OCI-LY3 (cell line): ENCODE data around the gene ARG2.

Experiments used
- H2AFZ ChIP-seq: fragments of 200-600, 300-600 bp; shearing (Covaris generic); 2 replicates; pipeline ENCODE4 v1.6.0; 2014; ENCODE audit warnings: antibody characterized with exemption, low read depth, low read length
- H3K27ac ChIP-seq: fragments of 200-600, 300-600 bp; sonication (generic); 2 replicates; pipeline ENCODE4 v1.5.1; 2014; ENCODE audit warnings: mild to moderate bottlenecking, low read length, moderate library complexity, mixed read lengths
- H3K27me3 ChIP-seq: fragments of 200-600, 300-600 bp; sonication (generic); 2 replicates; pipeline ENCODE4 v1.6.1; 2014; ENCODE audit warnings: low read depth, low read length, mixed read lengths
- H3K36me3 ChIP-seq: fragments of 200-600, 300-600 bp; sonication (generic); replicated peaks from 2 replicates; pipeline ENCODE3; 2014; ENCODE audit warnings: low read depth, low read length, mixed read lengths
- H3K4me1 ChIP-seq: fragments of 300-600, 200-600 bp; sonication (generic); 2 replicates; pipeline ENCODE4 v1.6.1; 2014; ENCODE audit warnings: low read length, mixed read lengths
- H3K4me2 ChIP-seq: fragments of 200-600, 300-600 bp; sonication (generic); 2 replicates; pipeline ENCODE4 v1.6.1; 2014; ENCODE audit warnings: low read length, mixed read lengths
- H3K4me3 ChIP-seq: fragments of 300-600, 200-600 bp; sonication (generic); 2 replicates; pipeline ENCODE4 v1.5.1; 2014; ENCODE audit warnings: antibody characterized with exemption, mild to moderate bottlenecking, low read length, moderate library complexity
- H3K79me2 ChIP-seq: fragments of 300-600, 200-600 bp; shearing (Covaris generic); 2 replicates; pipeline ENCODE4 v1.6.1; 2014; ENCODE audit warnings: mild to moderate bottlenecking, low read length, mixed read lengths
- H3K9ac ChIP-seq: fragments of 300-600, 200-600 bp; shearing (Covaris generic); 2 replicates; pipeline ENCODE4 v1.6.0; 2014; ENCODE audit warnings: mild to moderate bottlenecking, low read length, moderate library complexity
- H3K9me3 ChIP-seq: fragments of 200-600, 300-600 bp; shearing (Covaris generic); 2 replicates; pipeline ENCODE4 v1.6.1; 2014; ENCODE audit warnings: low read length, mixed read lengths; ENCODE audit not compliant: insufficient read depth
- H4K20me1 ChIP-seq: fragments of 200-600, 300-600 bp; sonication (generic); 2 replicates; pipeline ENCODE4 v1.6.1; 2016; ENCODE audit warnings: low read length, mixed read lengths; ENCODE audit not compliant: insufficient read depth
- EZH2phosphoT487 ChIP-seq: fragments of 200-600 bp; shearing (Covaris generic); IDR thresholded peaks from 2 replicates; pipeline ENCODE4 v1.6.1; 2018; ENCODE audit warnings: antibody characterized with exemption, mixed run types, low read depth
- TF ChIP-seq, protein P1 (sequence below): fragments of 200-600, 300-600 bp; sonication (generic); IDR thresholded peaks from 2 replicates; pipeline ENCODE4 v1.5.1; 2014; ENCODE audit warnings: antibody characterized with exemption, low read length, low read depth

The ARG2 gene

DNA sequence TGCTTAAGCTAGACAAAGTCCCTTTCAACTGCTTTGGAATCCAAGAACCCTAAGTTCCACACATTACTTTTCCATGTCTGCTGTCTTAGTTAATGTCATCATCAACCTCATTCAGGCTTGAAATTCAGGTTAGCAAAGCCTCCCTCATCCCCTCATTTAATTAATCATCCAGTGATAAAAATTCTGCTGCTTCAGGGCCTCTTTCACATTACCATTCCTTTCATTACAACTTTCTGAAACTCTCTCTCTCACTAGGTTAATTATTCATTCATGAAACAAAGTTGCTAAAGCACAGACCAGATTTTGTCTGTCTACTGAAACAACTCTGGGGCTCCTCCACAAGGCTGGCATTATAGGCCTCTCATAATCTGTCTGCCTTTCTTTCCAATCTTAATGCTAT lies 64.1 kb downstream of the ARG2 start:
- Histone ChIP-seq H2AFZ (no peak overlapping the region), H3K27ac (no peak overlapping the region), H3K4me2 (no peak overlapping the region), H4K20me1 (peaks cover 17% of the 10 kb centered on the region), H3K27me3 (no peaks in the 10 kb centered on the region), H3K36me3 (peaks cover 73% of the 10 kb centered on the region), H3K4me1 (peaks cover 15% of the 10 kb centered on the region), H3K9me3 (no peaks in the 10 kb centered on the region), H3K9ac (no peak overlapping the region), H3K79me2 (0 out of 2 replicates have a peak, but pooled peaks cover 4% of the 10 kb centered on the region), H3K4me3 (no peak overlapping the region)
- TF ChIP-seq EZH2phosphoT487: no peak
- TF ChIP-seq, protein P1, sequence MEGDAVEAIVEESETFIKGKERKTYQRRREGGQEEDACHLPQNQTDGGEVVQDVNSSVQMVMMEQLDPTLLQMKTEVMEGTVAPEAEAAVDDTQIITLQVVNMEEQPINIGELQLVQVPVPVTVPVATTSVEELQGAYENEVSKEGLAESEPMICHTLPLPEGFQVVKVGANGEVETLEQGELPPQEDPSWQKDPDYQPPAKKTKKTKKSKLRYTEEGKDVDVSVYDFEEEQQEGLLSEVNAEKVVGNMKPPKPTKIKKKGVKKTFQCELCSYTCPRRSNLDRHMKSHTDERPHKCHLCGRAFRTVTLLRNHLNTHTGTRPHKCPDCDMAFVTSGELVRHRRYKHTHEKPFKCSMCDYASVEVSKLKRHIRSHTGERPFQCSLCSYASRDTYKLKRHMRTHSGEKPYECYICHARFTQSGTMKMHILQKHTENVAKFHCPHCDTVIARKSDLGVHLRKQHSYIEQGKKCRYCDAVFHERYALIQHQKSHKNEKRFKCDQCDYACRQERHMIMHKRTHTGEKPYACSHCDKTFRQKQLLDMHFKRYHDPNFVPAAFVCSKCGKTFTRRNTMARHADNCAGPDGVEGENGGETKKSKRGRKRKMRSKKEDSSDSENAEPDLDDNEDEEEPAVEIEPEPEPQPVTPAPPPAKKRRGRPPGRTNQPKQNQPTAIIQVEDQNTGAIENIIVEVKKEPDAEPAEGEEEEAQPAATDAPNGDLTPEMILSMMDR: no peak

DNA sequence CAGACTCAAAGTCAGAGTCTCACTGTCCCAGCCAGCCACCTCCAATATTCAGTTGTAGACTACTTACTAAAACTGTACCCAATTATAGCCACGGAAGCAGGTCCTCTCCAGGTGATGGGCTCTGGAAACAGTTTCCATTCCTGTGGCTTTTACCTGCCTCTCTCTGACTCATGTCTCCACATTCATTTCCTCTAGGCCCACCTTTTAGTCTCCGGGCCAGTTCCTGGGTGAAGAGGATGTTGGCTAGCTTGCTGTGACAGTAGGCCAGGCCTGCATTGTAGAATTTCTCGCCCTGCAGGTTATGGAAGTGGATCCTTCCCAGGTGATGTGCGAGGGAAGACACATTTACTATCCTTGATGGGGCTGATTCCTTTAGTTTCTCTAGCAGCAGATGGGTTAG lies 70.3 kb downstream of the ARG2 start:
- H3K9me3 ChIP-seq: no peaks in the 10 kb centered on the region
- no peaks in the 10 kb centered on the region for H3K27me3 ChIP-seq
- H3K27ac ChIP-seq: no peak overlapping the region
- H3K36me3 ChIP-seq: peaks cover 68% of the 10 kb centered on the region
- peaks cover 13% of the 10 kb centered on the region for H4K20me1 ChIP-seq
- H3K4me1 ChIP-seq: peaks cover 4% of the 10 kb centered on the region
- H3K4me3 ChIP-seq: no peak overlapping the region
- no peak for TF ChIP-seq EZH2phosphoT487
- no peak overlapping the region for H3K4me2 ChIP-seq
- H3K9ac ChIP-seq: no peak overlapping the region
- H2AFZ ChIP-seq: no peak overlapping the region
- H3K79me2 ChIP-seq: peaks cover 37% of the 10 kb centered on the region

DNA sequence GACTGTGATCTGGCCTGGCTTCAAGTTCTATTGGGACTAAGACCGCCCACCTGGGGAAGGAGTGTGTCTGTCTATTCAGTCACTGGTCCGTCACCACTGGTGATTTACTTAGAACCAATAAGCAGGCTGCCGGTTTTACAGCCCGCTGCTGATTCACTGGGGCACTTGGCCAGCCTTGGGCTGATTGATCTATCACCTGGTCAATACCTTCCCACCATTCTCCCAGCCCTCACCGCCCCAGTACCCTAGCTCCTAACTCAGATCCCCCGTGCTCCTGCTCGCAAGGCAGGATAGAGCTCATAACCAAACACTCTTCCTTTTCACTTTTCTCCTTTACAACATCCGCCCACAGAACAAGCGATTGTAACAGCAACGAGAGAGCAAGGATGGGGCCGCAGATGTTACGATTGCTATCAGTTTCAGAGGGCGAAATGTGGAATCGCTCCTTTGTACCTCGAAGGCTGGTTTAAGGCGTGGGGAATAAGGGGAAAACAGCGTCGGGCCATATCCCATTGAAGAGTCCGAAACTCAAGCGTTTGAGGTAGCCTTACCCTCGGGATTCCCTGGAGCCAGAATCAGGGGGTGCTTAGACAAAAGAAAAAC lies 75.2 kb downstream of the ARG2 start:
- peaks cover 35% of the 10 kb centered on the region for H3K36me3 ChIP-seq
- peaks cover 41% of the 10 kb centered on the region for H3K79me2 ChIP-seq
- H3K4me2 ChIP-seq: peak overlapping the region; percentile 50
- peak overlapping the region; percentile 83; the same call in 1 of the 2 replicates for H2AFZ ChIP-seq
- peak overlapping the region; percentile 76 for H3K27ac ChIP-seq
- peak overlapping the region; percentile 78 for H3K4me3 ChIP-seq
- H3K4me1 ChIP-seq: peaks cover 4% of the 10 kb centered on the region
- H3K27me3 ChIP-seq: no peaks in the 10 kb centered on the region
- TF ChIP-seq EZH2phosphoT487: no peak
- TF ChIP-seq, protein P1: no peak
- peaks cover 13% of the 10 kb centered on the region for H4K20me1 ChIP-seq
- H3K9ac ChIP-seq: peak overlapping the region; percentile 83
- no peaks in the 10 kb centered on the region for H3K9me3 ChIP-seq

DNA sequence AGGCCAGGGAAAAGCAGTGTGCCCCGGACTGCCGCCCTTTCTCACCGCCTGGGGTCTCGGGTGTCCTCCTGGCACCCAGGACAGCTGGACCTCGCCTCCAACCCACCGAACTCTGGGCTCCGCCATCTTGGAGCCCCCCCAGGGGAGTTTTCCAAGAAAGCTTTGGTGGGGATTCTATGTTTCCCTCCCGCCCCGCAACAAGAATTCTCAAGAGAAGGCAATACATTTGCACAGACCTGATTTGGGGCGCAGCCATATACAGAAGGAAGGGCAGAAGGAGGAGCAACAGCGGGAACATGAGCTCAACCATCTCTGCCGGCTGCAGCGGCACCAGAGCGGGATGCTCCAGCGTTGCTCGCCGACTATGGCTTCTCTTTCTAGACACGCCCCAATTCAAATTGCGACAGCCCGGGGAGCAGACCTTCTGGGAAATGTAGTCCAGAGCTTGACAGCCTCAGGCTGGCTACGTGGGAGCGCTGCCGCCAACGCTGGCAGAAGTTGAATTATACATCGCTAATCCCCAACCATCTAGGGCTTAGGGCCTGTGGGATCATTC lies 75.8 kb downstream of the ARG2 start, which contains the start of gene RDH11:
Gene RDH11, minus strand, starts transcription at position 371 of the 556 bp plus-strand sequence. Its CDS starts 61 bp downstream, at position 310.
- Histone ChIP-seq H3K79me2 (peaks cover 41% of the 10 kb centered on the region), H3K4me1 (peaks cover 4% of the 10 kb centered on the region), H3K36me3 (peaks cover 29% of the 10 kb centered on the region), H3K9ac (peak within 1 kb of the TSS; percentile 83), H2AFZ (peak within 1 kb of the TSS; percentile 83; the same call in 1 of the 2 replicates), H3K27ac (peak within 1 kb of the TSS; percentile 76), H3K27me3 (no peaks in the 10 kb centered on the region), H4K20me1 (peaks cover 13% of the 10 kb centered on the region), H3K4me2 (peak within 1 kb of the TSS; percentile 50), H3K4me3 (peak within 1 kb of the TSS; percentile 78), H3K9me3 (no peaks in the 10 kb centered on the region)
- TF ChIP-seq EZH2phosphoT487: no peak
- TF ChIP-seq, protein P1: no peak
